Endothelial cell (in vitro differentiated cells): ENCODE measurements around the gene BCAS1. TPM values are rescaled to one million over a fixed set of nuclear protein-coding genes. Genes with fewer than 3 reads are reported as not detected.

Source experiments
- DNase-seq: peaks from one replicate; pipeline ENCODE4 v3.0.0; 2021; ENCODE audit warnings: low spot score
- H3K27ac Mint-ChIP-seq: one replicate; pipeline ENCODE4 v1.8.0; 2021; ENCODE audit warnings: mixed read lengths, inconsistent platforms; ENCODE audit not compliant: unreplicated experiment
- H3K27me3 Mint-ChIP-seq: one replicate; pipeline ENCODE4 v1.8.0; 2021; ENCODE audit warnings: mild to moderate bottlenecking, moderate library complexity, mixed read lengths, inconsistent platforms; ENCODE audit not compliant: unreplicated experiment
- H3K36me3 Mint-ChIP-seq: one replicate; pipeline ENCODE4 v1.8.0; 2021; ENCODE audit warnings: mild to moderate bottlenecking, low read depth, mixed read lengths, inconsistent platforms; ENCODE audit not compliant: unreplicated experiment
- H3K4me1 Mint-ChIP-seq: one replicate; pipeline ENCODE4 v1.8.0; 2021; ENCODE audit warnings: mild to moderate bottlenecking, mixed read lengths, inconsistent platforms; ENCODE audit not compliant: unreplicated experiment
- H3K4me3 Mint-ChIP-seq: one replicate; pipeline ENCODE4 v1.8.0; 2021; ENCODE audit warnings: mild to moderate bottlenecking, mixed read lengths, inconsistent platforms; ENCODE audit not compliant: unreplicated experiment
- H3K9me3 Mint-ChIP-seq: one replicate; pipeline ENCODE4 v1.8.0; 2021; ENCODE audit warnings: mixed read lengths, inconsistent platforms; ENCODE audit not compliant: unreplicated experiment
- CTCF ChIP-seq: fragments of 200-600 bp; sonication (generic); IDR thresholded peaks from one replicate; pipeline ENCODE4 v1.5.0; 2021; ENCODE audit warnings: antibody characterized with exemption; ENCODE audit not compliant: unreplicated experiment
- total RNA-seq: library from RNA; stranded (reverse); fragmentation: NEBNext Ultra II Directional; extraction: Animal tissue kit (Norgen Biotek cat#: 25700); gene quantifications from one replicate; pipeline ENCODE4 v1.2.1, GENCODE V29; 2021; ENCODE audit not compliant: unreplicated experiment

Gene BCAS1
- total RNA-seq, 1 donor from 2014 or later = 0.05 TPM

- H3K36me3 Mint-ChIP-seq = no peaks in the 10 kb centered on the region
- H3K9me3 Mint-ChIP-seq = no peaks in the 10 kb centered on the region
Observed at GRCh38 chr20:54073288-54073687, 2.9 kb upstream of the BCAS1 start.

GRCh38 chr20:54069501-54069971 is 858 bp downstream of the BCAS1 start:
- no peak for DNase-seq
- TF ChIP-seq CTCF = no peak

More at GRCh38 chr20:54073288-54073687, 2.9 kb upstream of the BCAS1 start:
- no peak overlapping the region for H3K27ac Mint-ChIP-seq
- no peaks in the 10 kb centered on the region for H3K4me1 Mint-ChIP-seq
- no peak overlapping the region for H3K4me3 Mint-ChIP-seq
- no peak for TF ChIP-seq CTCF
- DNase-seq = no peak
- no peaks in the 10 kb centered on the region for H3K27me3 Mint-ChIP-seq

GRCh38 chr20:54068966-54069365 is 1.4 kb downstream of the BCAS1 start:
- Mint-ChIP-seq H3K4me3 (no peak overlapping the region), H3K27me3 (peaks cover 2% of the 10 kb centered on the region), H3K9me3 (no peaks in the 10 kb centered on the region), H3K4me1 (no peaks in the 10 kb centered on the region), H3K36me3 (no peaks in the 10 kb centered on the region), H3K27ac (no peak overlapping the region)
- no peak for DNase-seq
- TF ChIP-seq CTCF = no peak

More at GRCh38 chr20:54069501-54069971, 858 bp downstream of the BCAS1 start:
- Mint-ChIP-seq H3K4me1 (no peaks in the 10 kb centered on the region), H3K27ac (no peak overlapping the region), H3K27me3 (peaks cover 2% of the 10 kb centered on the region), H3K9me3 (no peaks in the 10 kb centered on the region), H3K4me3 (no peak overlapping the region), H3K36me3 (no peaks in the 10 kb centered on the region)

- no peaks in the 10 kb centered on the region for H3K36me3 Mint-ChIP-seq
- no peaks in the 10 kb centered on the region for H3K4me1 Mint-ChIP-seq
- no peak overlapping the region for H3K27ac Mint-ChIP-seq
- H3K9me3 Mint-ChIP-seq = no peaks in the 10 kb centered on the region
- no peak overlapping the region for H3K4me3 Mint-ChIP-seq
- no peak for TF ChIP-seq CTCF
- H3K27me3 Mint-ChIP-seq = peaks cover 3% of the 10 kb centered on the region
- DNase-seq = no peak
Observed at GRCh38 chr20:54068495-54068894, 1.9 kb downstream of the BCAS1 start.

- DNase-seq = no peak
- Mint-ChIP-seq H3K36me3 (no peaks in the 10 kb centered on the region), H3K4me3 (no peak overlapping the region), H3K27me3 (peaks cover 3% of the 10 kb centered on the region), H3K9me3 (no peaks in the 10 kb centered on the region), H3K27ac (no peak overlapping the region), H3K4me1 (no peaks in the 10 kb centered on the region)
- no peak for TF ChIP-seq CTCF
Observed at GRCh38 chr20:54067606-54068174, 2.7 kb downstream of the BCAS1 start.
